BE2C (cell line): ENCODE measurements around the gene LGALS1.

ENCODE experiments used
- DNase-seq: peaks from one replicate; pipeline ENCODE4 v3.0.0-alpha.2; 2020
- H3K27me3 ChIP-seq: fragments of 250-450 bp; sonication (Bioruptor Pico); 2 replicates; pipeline ENCODE4 v1.5.1; 2020; ENCODE audit warnings: mild to moderate bottlenecking
- H3K36me3 ChIP-seq: fragments of 250-450 bp; sonication (Bioruptor Pico); 2 replicates; pipeline ENCODE4 v1.5.1; 2020; ENCODE audit warnings: mild to moderate bottlenecking
- H3K4me1 ChIP-seq: fragments of 250-450 bp; sonication (Bioruptor Pico); 2 replicates; pipeline ENCODE4 v1.5.1; 2020
- H3K4me3 ChIP-seq: 2 replicates; pipeline ENCODE4 v1.5.1; 2011; ENCODE audit warnings: low read depth, low read length
- H3K9me3 ChIP-seq: fragments of 250-450 bp; sonication (Bioruptor Pico); 2 replicates; pipeline ENCODE4 v1.5.1; 2020
- CTCF ChIP-seq: IDR thresholded peaks from 2 replicates; pipeline ENCODE4 v1.5.1; 2012; ENCODE audit warnings: mild to moderate bottlenecking, low read depth, low read length

Gene LGALS1

GRCh38 chr22:37705205-37705604 lies 29.8 kb downstream of the LGALS1 start:
- H3K9me3 ChIP-seq: no peaks in the 10 kb centered on the region
- TF ChIP-seq CTCF: no peak
- peaks cover 4% of the 10 kb centered on the region for H3K36me3 ChIP-seq
- no peaks in the 10 kb centered on the region for H3K4me1 ChIP-seq
- no peaks in the 10 kb centered on the region for H3K27me3 ChIP-seq
- H3K4me3 ChIP-seq: no peak overlapping the region
- DNase-seq: no peak

GRCh38 chr22:37708580-37709444 lies 33.4 kb downstream of the LGALS1 start:
- Histone ChIP-seq H3K9me3 (no peaks in the 10 kb centered on the region), H3K27me3 (no peaks in the 10 kb centered on the region), H3K4me3 (no peak overlapping the region), H3K4me1 (no peaks in the 10 kb centered on the region), H3K36me3 (peaks cover 4% of the 10 kb centered on the region)
- DNase-seq: no peak
- TF ChIP-seq CTCF: no peak

- Histone ChIP-seq H3K4me3 (no peak overlapping the region), H3K36me3 (peaks cover 4% of the 10 kb centered on the region), H3K27me3 (no peaks in the 10 kb centered on the region), H3K9me3 (no peaks in the 10 kb centered on the region), H3K4me1 (no peaks in the 10 kb centered on the region)
- no peak for TF ChIP-seq CTCF
- no peak for DNase-seq
Measured at GRCh38 chr22:37709445-37709765, 34.0 kb downstream of the LGALS1 start.

GRCh38 chr22:37710675-37711074 lies 35.2 kb downstream of the LGALS1 start:
- H3K27me3 ChIP-seq: no peaks in the 10 kb centered on the region
- no peaks in the 10 kb centered on the region for H3K9me3 ChIP-seq
- DNase-seq: no peak
- H3K4me1 ChIP-seq: peaks cover 3% of the 10 kb centered on the region; the same call in 1 of the 2 replicates
- H3K4me3 ChIP-seq: no peak overlapping the region
- no peaks in the 10 kb centered on the region; the same call in 1 of the 2 replicates for H3K36me3 ChIP-seq
- TF ChIP-seq CTCF: no peak

- Histone ChIP-seq H3K4me1 (peaks cover 4% of the 10 kb centered on the region; the same call in 1 of the 2 replicates), H3K4me3 (no peak overlapping the region), H3K36me3 (no peaks in the 10 kb centered on the region; the same call in 1 of the 2 replicates), H3K9me3 (no peaks in the 10 kb centered on the region), H3K27me3 (no peaks in the 10 kb centered on the region)
- no peak for DNase-seq
- TF ChIP-seq CTCF: no peak
Measured at GRCh38 chr22:37711490-37711889, 36.1 kb downstream of the LGALS1 start.

GRCh38 chr22:37713761-37714160 lies 38.3 kb downstream of the LGALS1 start:
- Histone ChIP-seq H3K27me3 (no peaks in the 10 kb centered on the region), H3K36me3 (no peaks in the 10 kb centered on the region; the same call in 1 of the 2 replicates), H3K4me3 (no peak overlapping the region), H3K4me1 (peaks cover 4% of the 10 kb centered on the region; the same call in 1 of the 2 replicates), H3K9me3 (no peaks in the 10 kb centered on the region)
- no peak for TF ChIP-seq CTCF
- no peak for DNase-seq
